Epidermal melanocyte (primary cell): Measurements from ENCODE around the gene AP1M1.

ENCODE experiments used
- DNase-seq: peaks from one replicate; pipeline ENCODE4 v3.0.0; 2011; ENCODE audit warnings: low spot score; ENCODE audit not compliant: insufficient read length

The AP1M1 gene

GRCh38 chr19:16185123-16185767 is 12.5 kb upstream of the AP1M1 start, which contains the start of gene FAM32A:
TSS of gene FAM32A (plus strand) at chr19:16185410. CDS start at chr19:16185443, 33 bp downstream.
- peak; percentile 99 for DNase-seq

- no peak for DNase-seq
Observed at GRCh38 chr19:16185768-16186123, 12.0 kb upstream of the AP1M1 start.

GRCh38 chr19:16188521-16188920 is 9.2 kb upstream of the AP1M1 start:
- DNase-seq = no peak

GRCh38 chr19:16190198-16190597 is 7.5 kb upstream of the AP1M1 start:
- DNase-seq = no peak

GRCh38 chr19:16190736-16191135 is 7.0 kb upstream of the AP1M1 start:
- DNase-seq = no peak

GRCh38 chr19:16191216-16191908 is 6.3 kb upstream of the AP1M1 start:
- no peak for DNase-seq

GRCh38 chr19:16193466-16193865 is 4.2 kb upstream of the AP1M1 start:
- DNase-seq = no peak

- no peak for DNase-seq
Observed at GRCh38 chr19:16197188-16197621, 506 bp upstream of the AP1M1 start.

GRCh38 chr19:16198370-16198651 is 600 bp downstream of the AP1M1 start:
- no peak for DNase-seq

- no peak for DNase-seq
Observed at GRCh38 chr19:16199275-16199932, 1.7 kb downstream of the AP1M1 start.

- no peak for DNase-seq
Observed at GRCh38 chr19:16200038-16201010, 2.6 kb downstream of the AP1M1 start.

- DNase-seq = no peak
Observed at GRCh38 chr19:16201011-16201391, 3.3 kb downstream of the AP1M1 start.

- DNase-seq = no peak
Observed at GRCh38 chr19:16202320-16203255, 4.9 kb downstream of the AP1M1 start.

- no peak for DNase-seq
Observed at GRCh38 chr19:16203256-16204004, 5.7 kb downstream of the AP1M1 start.

- DNase-seq = no peak
Observed at GRCh38 chr19:16204005-16204294, 6.2 kb downstream of the AP1M1 start.

- DNase-seq = no peak
Observed at GRCh38 chr19:16205205-16206045, 7.7 kb downstream of the AP1M1 start.

GRCh38 chr19:16206046-16206605 is 8.4 kb downstream of the AP1M1 start:
- DNase-seq = no peak

GRCh38 chr19:16206637-16207036 is 8.9 kb downstream of the AP1M1 start:
- no peak for DNase-seq

- DNase-seq = no peak
Observed at GRCh38 chr19:16207063-16207462, 9.4 kb downstream of the AP1M1 start.
